Measurements from ENCODE around the gene TRMT61A. TPM values are rescaled to one million over a fixed set of nuclear protein-coding genes. Genes with fewer than 3 reads are reported as not detected.

TRMT61A gene
- total RNA-seq (2014; rRNA removed; shearing (Covaris generic)), result 14.3 and 18.8 TPM in 2 replicates

DNA sequence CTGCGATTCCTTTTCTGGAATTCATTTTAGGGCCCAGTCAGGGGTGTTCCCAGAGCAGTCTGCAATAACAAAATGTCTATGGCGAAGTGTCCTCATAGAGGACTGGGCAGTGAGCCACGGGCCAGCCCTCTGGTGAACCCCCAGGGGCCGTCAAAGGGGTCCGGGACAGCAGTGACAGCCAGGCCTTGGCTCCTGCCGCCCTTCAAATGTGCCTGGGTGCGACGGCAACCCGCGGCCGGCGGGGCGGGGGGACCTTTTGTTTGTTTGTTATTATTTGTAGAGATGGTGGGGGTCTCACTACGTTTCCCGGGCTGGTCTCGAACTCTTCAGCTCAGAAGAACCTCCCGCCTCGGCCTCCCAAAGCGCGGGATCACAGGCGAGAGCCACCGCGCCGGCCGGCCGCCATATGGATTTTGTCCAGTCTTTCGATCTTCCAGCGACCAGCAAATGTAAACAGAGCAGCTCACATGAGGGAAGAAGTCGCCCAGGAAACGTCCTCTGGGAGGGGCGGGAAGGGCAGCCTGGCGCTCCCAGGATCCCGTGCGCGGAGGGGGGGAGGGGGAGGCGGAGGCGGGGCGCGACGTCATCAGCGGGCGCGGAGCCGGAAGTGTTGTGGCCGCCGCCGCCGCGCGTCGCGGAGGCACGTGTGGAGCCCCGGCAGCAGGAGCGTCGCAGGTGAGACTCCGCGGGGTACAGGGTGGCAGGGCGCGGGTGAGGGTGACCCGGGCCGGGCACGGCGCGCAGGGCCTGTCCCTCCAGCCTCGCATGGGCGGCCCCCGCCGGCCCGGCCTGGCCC, at the start of gene TRMT61A:
TSS of gene TRMT61A (plus strand) at position 610 of the 796 bp plus-strand sequence. CDS start 783 bp downstream, outside the sequence.
- H3K9me3 ChIP-seq (replicated peaks), result no peaks in the 10 kb centered on the region
- peak within 1 kb of the TSS; percentile 57 for H3K27ac ChIP-seq
- peaks cover 18% of the 10 kb centered on the region for H3K4me1 ChIP-seq (replicated peaks)
- H3K27me3 ChIP-seq (replicated peaks), result no peaks in the 10 kb centered on the region
- DNase-seq (ENCODE audit: low read depth in 1 of 2, low spot score in 2 of 2), result peak; percentile 69 to 90
- H3K36me3 ChIP-seq, result peaks cover 23% of the 10 kb centered on the region
- peak within 1 kb of the TSS; percentile 97 for H3K4me3 ChIP-seq

DNA sequence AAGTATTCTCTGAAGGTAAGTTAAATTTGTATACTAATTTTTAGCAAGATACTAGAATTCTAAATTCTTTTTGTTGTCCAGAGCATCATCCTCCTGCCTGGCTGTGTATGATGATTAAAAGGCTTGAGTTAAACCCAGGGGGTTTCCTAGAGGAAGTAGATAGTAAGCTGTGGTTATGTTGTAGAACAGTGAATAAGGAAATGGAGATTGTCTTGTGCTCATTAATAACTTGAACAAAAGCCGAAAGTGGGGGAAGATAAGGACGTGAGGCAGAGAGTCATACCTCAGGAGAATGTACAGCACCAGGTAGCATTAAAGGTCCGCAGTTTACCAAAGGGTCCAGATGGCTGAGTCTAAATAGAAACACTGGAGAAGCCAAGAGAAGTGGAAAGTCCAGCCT, 48.4 kb upstream of the TRMT61A start:
- Histone ChIP-seq H3K36me3 (peaks cover 55% of the 10 kb centered on the region), H3K4me3 (no peak overlapping the region), H3K27me3 (replicated peaks) (no peaks in the 10 kb centered on the region), H3K4me1 (replicated peaks) (no peaks in the 10 kb centered on the region; the same call in 1 of the 2 replicates), H3K27ac (no peak overlapping the region), H3K9me3 (replicated peaks) (no peaks in the 10 kb centered on the region)
- DNase-seq (ENCODE audit: low read depth in 1 of 2, low spot score in 2 of 2), result no peak

DNA sequence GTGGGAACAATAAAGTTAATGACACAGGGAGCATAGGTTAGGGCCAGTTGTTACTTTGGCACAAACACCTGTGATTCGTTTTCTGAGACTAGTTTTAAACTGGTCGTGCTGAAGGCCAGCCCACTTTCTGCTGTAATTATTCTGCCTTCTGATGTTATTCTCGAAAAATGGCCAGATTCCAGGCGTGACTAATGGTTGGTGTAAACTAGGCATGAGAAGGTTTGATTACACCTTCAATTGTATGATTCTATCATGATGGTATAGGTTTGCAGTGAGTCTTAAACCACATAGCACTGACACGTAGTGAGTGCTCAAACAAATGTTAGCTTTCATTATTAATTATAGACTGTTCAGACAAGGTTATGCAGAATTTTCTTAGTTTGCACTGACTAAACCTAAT, 45.4 kb upstream of the TRMT61A start:
- Histone ChIP-seq H3K27me3 (replicated peaks) (no peaks in the 10 kb centered on the region), H3K27ac (no peak overlapping the region), H3K4me3 (no peak overlapping the region), H3K4me1 (replicated peaks) (no peaks in the 10 kb centered on the region; the same call in 1 of the 2 replicates), H3K9me3 (replicated peaks) (no peaks in the 10 kb centered on the region), H3K36me3 (peaks cover 58% of the 10 kb centered on the region)
- peak; percentile 38 to 58 for DNase-seq (ENCODE audit: low read depth in 1 of 2, low spot score in 2 of 2)

DNA sequence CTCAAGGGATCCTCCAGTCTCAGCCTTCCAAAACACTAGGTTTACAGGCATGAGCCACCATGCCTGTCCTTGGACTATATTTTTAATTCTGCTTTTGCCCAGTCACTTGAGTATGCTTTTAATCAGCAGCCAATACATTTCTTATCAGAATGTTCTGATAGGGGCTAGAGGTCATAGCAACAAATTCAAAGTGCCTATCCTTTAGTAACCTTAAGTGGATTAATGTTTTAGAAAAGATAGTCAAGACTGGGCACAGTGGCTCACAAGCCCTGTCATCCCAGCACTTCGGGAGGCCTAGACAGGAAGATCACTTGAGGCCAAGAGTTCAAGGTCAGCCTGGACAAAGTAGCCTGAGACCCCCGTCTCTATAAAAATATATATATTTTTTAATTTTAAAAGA, 43.5 kb upstream of the TRMT61A start:
- H3K9me3 ChIP-seq (replicated peaks), result no peaks in the 10 kb centered on the region
- H3K27me3 ChIP-seq (replicated peaks), result no peaks in the 10 kb centered on the region
- no peak overlapping the region for H3K27ac ChIP-seq
- H3K4me1 ChIP-seq (replicated peaks), result no peaks in the 10 kb centered on the region; the same call in 1 of the 2 replicates
- no peak overlapping the region for H3K4me3 ChIP-seq
- H3K36me3 ChIP-seq, result peaks cover 55% of the 10 kb centered on the region
- DNase-seq (ENCODE audit: low read depth in 1 of 2, low spot score in 2 of 2), result no peak

DNA sequence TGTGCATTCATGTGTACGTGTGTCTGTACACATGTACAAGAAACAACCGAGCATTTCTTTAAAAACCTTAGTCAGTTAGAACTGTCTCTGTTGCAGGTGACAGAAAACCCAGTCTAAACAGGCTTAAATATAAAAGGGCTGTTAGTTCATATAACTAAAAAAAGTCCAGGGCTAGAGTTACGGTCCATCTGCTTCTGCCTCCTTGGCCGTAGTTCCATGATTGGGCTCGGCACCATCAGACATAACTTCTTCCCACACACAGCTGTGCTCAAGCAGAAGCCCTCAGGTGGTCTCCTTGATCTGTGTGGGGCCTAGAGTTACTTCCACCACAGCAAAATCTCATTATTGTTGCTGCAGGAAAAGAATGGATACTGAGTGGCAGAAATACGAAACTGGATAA, 40.9 kb upstream of the TRMT61A start:
- no peak overlapping the region for H3K4me3 ChIP-seq
- H3K27ac ChIP-seq, result no peak overlapping the region
- no peaks in the 10 kb centered on the region; the same call in 1 of the 2 replicates for H3K4me1 ChIP-seq (replicated peaks)
- no peaks in the 10 kb centered on the region for H3K9me3 ChIP-seq (replicated peaks)
- H3K36me3 ChIP-seq, result peaks cover 55% of the 10 kb centered on the region
- DNase-seq (ENCODE audit: low read depth in 1 of 2, low spot score in 2 of 2), result no peak
- H3K27me3 ChIP-seq (replicated peaks), result no peaks in the 10 kb centered on the region

DNA sequence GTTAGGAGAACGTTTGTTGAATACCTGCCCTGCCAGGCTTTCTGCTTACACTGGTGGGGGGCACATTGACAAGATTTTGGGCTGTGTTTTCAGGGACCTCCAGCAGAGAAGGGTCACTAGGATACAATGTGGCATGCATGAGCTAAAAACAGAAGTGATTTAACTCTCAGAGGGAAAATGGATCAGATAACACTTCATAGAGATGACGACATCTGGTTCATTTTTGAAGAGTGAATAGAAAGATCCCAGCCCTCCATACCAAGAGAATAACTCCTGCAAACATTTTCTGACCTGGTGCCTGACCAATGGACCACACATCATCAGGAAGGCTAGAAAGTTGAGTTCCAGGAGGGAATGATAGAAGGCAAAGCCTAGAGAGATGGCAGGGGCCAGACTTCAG, 40.0 kb upstream of the TRMT61A start:
- Histone ChIP-seq H3K4me1 (replicated peaks) (no peaks in the 10 kb centered on the region; the same call in 1 of the 2 replicates), H3K9me3 (replicated peaks) (no peaks in the 10 kb centered on the region), H3K4me3 (no peak overlapping the region), H3K36me3 (peaks cover 54% of the 10 kb centered on the region), H3K27ac (no peak overlapping the region), H3K27me3 (replicated peaks) (no peaks in the 10 kb centered on the region)
- no peak for DNase-seq (ENCODE audit: low read depth in 1 of 2, low spot score in 2 of 2)

DNA sequence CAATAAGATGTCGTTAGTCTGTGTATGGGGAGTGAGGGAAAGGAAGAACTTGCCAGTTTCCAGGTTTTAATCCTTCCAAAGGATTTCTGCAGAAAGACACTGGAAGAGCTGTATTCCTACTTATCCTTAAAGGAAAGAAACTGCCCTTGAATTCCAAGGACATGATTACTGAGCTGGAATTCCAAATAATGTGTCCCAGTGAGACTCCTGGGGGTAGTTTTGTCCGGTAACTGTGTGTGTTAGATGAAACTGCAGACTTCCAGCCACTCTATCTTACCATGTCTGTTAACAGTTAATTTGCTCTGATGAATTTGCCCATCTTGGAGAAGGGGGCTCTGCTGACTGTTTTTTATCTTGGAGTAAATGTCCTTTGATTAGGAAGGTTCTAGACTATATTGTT, 39.4 kb upstream of the TRMT61A start:
- Histone ChIP-seq H3K27ac (no peak overlapping the region), H3K4me3 (no peak overlapping the region)

DNA sequence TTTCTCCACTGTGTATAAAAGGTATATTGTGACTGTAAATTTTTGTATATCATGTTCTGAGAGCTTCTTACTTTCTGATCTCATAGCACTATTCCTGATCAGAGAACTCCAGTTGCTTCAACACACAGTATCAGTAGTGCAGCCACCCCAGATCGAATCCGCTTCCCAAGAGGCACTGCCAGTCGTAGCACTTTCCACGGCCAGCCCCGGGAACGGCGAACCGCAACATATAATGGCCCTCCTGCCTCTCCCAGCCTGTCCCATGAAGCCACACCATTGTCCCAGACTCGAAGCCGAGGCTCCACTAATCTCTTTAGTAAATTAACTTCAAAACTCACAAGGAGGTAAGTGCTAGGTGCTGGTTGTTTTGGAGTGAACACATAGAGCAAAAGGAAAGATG, 37.3 kb upstream of the TRMT61A start:
- Histone ChIP-seq H3K27ac (no peak overlapping the region), H3K36me3 (peaks cover 58% of the 10 kb centered on the region), H3K9me3 (replicated peaks) (no peaks in the 10 kb centered on the region), H3K4me3 (no peak overlapping the region), H3K27me3 (replicated peaks) (no peaks in the 10 kb centered on the region), H3K4me1 (replicated peaks) (no peaks in the 10 kb centered on the region)
- no peak for DNase-seq (ENCODE audit: low read depth in 1 of 2, low spot score in 2 of 2)

More for the DNA sequence above, 39.4 kb upstream of the TRMT61A start:
- no peaks in the 10 kb centered on the region for H3K9me3 ChIP-seq (replicated peaks)
- no peak for DNase-seq (ENCODE audit: low read depth in 1 of 2, low spot score in 2 of 2)
- H3K27me3 ChIP-seq (replicated peaks), result no peaks in the 10 kb centered on the region
- H3K4me1 ChIP-seq (replicated peaks), result no peaks in the 10 kb centered on the region
- peaks cover 50% of the 10 kb centered on the region for H3K36me3 ChIP-seq

DNA sequence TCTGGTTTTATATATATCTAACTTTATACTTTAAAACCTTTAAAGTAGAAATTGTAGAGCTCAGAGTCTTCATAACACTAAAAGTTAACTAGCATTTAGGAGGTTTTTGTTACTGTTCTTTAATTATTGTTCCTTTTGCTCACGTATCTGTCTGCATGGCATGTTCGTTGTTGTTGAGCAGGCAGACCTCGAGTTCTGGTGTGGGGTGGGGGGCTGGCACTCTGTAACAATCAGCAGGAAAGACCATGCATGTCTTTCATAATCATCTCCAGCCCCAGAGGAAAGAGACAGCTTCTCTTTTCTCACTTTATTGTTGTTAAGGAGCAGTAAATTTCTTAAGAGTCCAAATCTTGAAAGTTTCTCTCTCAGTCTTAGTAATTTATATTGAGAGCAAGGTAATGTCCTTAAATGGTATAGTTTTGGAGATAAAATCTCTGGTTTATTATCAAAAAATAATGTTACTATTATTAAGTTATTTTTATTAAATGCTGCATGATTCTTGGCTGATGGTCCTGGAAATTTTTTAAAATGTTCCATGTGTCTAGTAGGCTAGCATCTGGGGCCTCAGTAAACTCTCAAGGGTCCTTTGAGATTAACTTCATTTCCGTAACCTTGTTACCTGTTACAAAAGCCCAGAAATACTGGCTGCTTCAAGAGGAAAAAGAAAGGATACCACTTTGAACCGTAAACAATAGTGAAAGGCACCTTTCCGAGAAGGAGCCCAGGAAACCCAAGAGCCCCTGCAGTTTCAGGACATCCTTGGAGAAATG, 36.7 kb upstream of the TRMT61A start:
- H3K27me3 ChIP-seq (replicated peaks), result no peaks in the 10 kb centered on the region
- H3K4me1 ChIP-seq (replicated peaks), result no peaks in the 10 kb centered on the region
- peaks cover 59% of the 10 kb centered on the region for H3K36me3 ChIP-seq
- no peak overlapping the region for H3K27ac ChIP-seq
- H3K4me3 ChIP-seq, result no peak overlapping the region
- DNase-seq (ENCODE audit: low read depth in 1 of 2, low spot score in 2 of 2), result no peak
- H3K9me3 ChIP-seq (replicated peaks), result no peaks in the 10 kb centered on the region

DNA sequence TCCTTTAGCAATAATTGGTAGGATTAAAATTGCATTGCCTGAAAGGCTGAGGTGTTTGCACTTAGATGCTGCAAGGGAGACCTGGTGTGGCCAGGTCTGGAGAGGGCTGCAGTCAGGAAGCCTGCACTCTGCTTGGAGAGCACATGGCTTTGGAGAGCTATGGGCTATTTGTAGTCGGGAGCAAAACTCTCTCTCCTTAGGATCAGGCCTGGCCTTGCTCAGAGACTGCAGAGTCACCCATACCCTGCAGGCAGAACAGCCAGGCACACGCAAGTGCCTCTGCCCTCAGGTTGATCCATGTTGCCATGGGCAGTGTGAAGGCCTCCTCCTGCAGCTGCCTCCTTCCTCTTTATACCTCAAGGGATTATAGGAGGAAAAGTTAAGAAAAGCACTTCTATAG, 33.1 kb upstream of the TRMT61A start:
- no peaks in the 10 kb centered on the region for H3K9me3 ChIP-seq (replicated peaks)
- H3K4me3 ChIP-seq, result no peak overlapping the region
- no peaks in the 10 kb centered on the region for H3K27me3 ChIP-seq (replicated peaks)
- DNase-seq (ENCODE audit: low read depth in 1 of 2, low spot score in 2 of 2), result no peak
- H3K4me1 ChIP-seq (replicated peaks), result no peaks in the 10 kb centered on the region
- no peak overlapping the region for H3K27ac ChIP-seq
- peaks cover 53% of the 10 kb centered on the region for H3K36me3 ChIP-seq

DNA sequence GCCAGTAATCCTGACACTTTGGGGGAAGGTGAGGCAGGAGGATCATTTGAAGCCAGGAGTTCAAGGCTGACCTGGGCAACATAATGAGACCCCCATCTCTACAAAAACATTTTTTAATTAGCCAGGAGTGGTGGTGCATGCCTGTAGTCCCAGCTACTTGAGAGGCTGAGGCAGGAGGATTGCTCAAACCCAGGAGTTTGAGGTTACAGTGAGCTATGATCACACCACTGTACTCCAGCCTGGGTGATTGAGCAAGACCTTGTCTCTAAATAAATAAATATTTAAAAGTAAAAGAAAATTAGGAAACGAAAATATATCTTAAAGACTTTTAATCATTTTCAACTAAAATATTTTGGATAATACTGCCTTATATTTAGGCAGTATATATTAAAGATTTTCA, 32.2 kb upstream of the TRMT61A start:
- peaks cover 56% of the 10 kb centered on the region for H3K36me3 ChIP-seq
- no peak overlapping the region for H3K27ac ChIP-seq
- no peaks in the 10 kb centered on the region for H3K9me3 ChIP-seq (replicated peaks)
- no peaks in the 10 kb centered on the region for H3K4me1 ChIP-seq (replicated peaks)
- no peak overlapping the region for H3K4me3 ChIP-seq
- no peak for DNase-seq (ENCODE audit: low read depth in 1 of 2, low spot score in 2 of 2)
- H3K27me3 ChIP-seq (replicated peaks), result no peaks in the 10 kb centered on the region

DNA sequence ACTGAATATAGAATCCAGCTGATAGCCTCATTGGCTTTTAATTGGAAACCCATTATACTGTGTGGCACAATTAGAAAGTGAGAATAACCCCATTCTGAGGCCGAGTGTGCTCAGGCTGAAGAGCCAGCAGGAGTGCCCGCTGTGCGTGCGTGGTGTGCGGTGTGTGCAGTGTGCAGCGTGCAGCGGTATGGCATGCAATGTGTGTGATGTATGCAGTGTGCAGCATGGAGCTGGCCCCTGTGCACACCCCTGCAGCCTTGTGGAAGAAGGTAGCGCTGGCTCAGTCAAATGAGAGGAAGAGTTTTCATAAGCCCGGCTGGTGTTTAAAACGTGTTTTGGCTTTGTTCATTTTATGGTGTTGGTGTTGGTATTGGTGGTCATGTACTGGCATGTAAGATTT, 29.3 kb upstream of the TRMT61A start:
- Histone ChIP-seq H3K27me3 (replicated peaks) (no peaks in the 10 kb centered on the region), H3K36me3 (peaks cover 66% of the 10 kb centered on the region)

DNA sequence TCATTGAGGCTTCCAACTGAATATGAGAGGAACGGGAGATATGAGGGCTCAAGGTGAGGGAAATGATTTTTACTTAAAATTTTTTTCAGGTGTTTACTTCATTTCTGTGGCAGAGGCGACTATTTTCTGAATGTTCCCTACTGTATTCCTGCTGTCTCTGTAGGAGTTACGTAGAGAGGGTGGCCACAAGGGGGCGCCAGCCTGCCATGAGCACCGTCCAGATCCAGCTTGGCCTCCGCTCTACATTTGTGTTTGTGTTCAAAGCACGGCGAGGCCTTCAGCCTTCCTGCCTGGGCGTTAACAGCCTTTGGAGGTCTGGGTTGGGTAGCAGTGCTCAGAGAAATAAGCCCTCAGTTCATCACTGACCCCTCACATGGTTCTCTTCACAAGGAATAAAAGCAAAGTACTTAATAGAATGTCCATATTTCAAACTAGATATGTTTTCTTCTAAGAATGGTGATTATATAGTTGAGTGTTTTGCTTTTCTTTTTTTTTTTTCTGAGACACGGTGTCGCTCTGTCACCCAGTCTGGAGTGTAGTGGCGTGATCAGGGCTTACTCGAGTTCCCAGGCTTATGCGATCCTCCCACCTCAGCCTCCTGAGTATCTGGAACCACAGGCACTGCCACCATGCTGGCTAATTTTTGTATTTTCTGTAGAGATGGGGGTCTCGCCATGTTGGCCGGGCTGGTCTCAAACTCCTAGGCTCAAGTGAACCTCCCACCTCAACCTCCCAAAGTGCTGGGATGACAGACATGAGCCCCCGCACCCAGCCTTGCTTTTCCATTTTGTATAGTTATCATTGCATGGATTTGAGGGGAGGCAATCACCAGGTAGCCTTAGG, 28.6 kb upstream of the TRMT61A start:
- DNase-seq (ENCODE audit: low read depth in 1 of 2, low spot score in 2 of 2), result peak; percentile 54 to 82
- H3K36me3 ChIP-seq, result peaks cover 68% of the 10 kb centered on the region
- no peaks in the 10 kb centered on the region for H3K27me3 ChIP-seq (replicated peaks)
- no peak overlapping the region for H3K27ac ChIP-seq
- no peaks in the 10 kb centered on the region for H3K9me3 ChIP-seq (replicated peaks)
- H3K4me3 ChIP-seq, result no peak overlapping the region
- no peaks in the 10 kb centered on the region for H3K4me1 ChIP-seq (replicated peaks)

More for the DNA sequence above, 29.3 kb upstream of the TRMT61A start:
- DNase-seq (ENCODE audit: low read depth in 1 of 2, low spot score in 2 of 2), result no peak
- no peaks in the 10 kb centered on the region for H3K4me1 ChIP-seq (replicated peaks)
- H3K9me3 ChIP-seq (replicated peaks), result no peaks in the 10 kb centered on the region
- H3K27ac ChIP-seq, result no peak overlapping the region
- H3K4me3 ChIP-seq, result no peak overlapping the region

All from SJSA1 (cell line).